Breast epithelium (tissue), 3 donors: ENCODE measurements around the gene FUT3.

ENCODE experiments used
- POLR2A ChIP-seq: fragments of 450-650 bp; IDR thresholded peaks from one replicate; pipeline ENCODE4 v1.6.1; 2016; ENCODE audit warnings: antibody characterized with exemption, mild to moderate bottlenecking, moderate library complexity
- POLR2AphosphoS5 ChIP-seq, 3 donors: sonication (generic); formaldehyde crosslinking; IDR thresholded peaks; one replicate each; pipeline ENCODE4 v1.6.1; 2017; ENCODE audit warnings: antibody characterized with exemption in 3 of 3
- TF ChIP-seq, protein P1 (sequence below), 3 donors: fragments of 450-650 bp; IDR thresholded peaks; one replicate each; pipeline ENCODE4 v1.5.1; 2016 to 2017; ENCODE audit warnings: antibody characterized with exemption in 3 of 3, mild to moderate bottlenecking in 3 of 3, moderate library complexity in 3 of 3

GRCh38 chr19:5864725-5865486, 13.7 kb upstream of the FUT3 start:
- TF ChIP-seq, protein P1, sequence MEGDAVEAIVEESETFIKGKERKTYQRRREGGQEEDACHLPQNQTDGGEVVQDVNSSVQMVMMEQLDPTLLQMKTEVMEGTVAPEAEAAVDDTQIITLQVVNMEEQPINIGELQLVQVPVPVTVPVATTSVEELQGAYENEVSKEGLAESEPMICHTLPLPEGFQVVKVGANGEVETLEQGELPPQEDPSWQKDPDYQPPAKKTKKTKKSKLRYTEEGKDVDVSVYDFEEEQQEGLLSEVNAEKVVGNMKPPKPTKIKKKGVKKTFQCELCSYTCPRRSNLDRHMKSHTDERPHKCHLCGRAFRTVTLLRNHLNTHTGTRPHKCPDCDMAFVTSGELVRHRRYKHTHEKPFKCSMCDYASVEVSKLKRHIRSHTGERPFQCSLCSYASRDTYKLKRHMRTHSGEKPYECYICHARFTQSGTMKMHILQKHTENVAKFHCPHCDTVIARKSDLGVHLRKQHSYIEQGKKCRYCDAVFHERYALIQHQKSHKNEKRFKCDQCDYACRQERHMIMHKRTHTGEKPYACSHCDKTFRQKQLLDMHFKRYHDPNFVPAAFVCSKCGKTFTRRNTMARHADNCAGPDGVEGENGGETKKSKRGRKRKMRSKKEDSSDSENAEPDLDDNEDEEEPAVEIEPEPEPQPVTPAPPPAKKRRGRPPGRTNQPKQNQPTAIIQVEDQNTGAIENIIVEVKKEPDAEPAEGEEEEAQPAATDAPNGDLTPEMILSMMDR (IDR thresholded peaks at IDR 0.05): peak in 1 of 3 donors; percentile 35
- TF ChIP-seq POLR2A (no peak), POLR2AphosphoS5 (IDR thresholded peaks at IDR 0.05) (no peak)
